Common myeloid progenitor, CD34-positive (primary cell): ENCODE measurements around the gene RCCD1.

ENCODE experiments used
- CTCF ChIA-PET: fragments of 350-600 bp; sonication (Branson Sonifier 250); formaldehyde crosslinking; loops from one replicate; lab custom pipeline; 2021; ENCODE audit warnings: antibody characterized with exemption; lab: Charles Lee
- POLR2A ChIA-PET: fragments of 350-600 bp; sonication (Branson Sonifier 250); formaldehyde crosslinking; loops from one replicate; lab custom pipeline; 2021; ENCODE audit warnings: antibody characterized with exemption; lab: Charles Lee
- DNase-seq, 3 donors: peaks; one replicate each; pipeline versions ENCODE4 v3.0.0 to v3.0.0-alpha.2; 2013
- H3K27ac ChIP-seq, 2 experiments: 1 replicate in 1 of 2; 2 replicates in 1 of 2; pipeline ENCODE4 v1.7.0; 2013; ENCODE audit warnings: inconsistent platforms in 2 of 2, low read length in 2 of 2, mild to moderate bottlenecking in 2 of 2, low read depth in 1 of 2, moderate library complexity in 1 of 2; ENCODE audit not compliant: severe bottlenecking in 2 of 2, insufficient read depth in 1 of 2, poor library complexity in 1 of 2
- H3K27me3 ChIP-seq, 5 experiments: replicated peaks in 2 of 5; 1 replicate in 3 of 5; 2 replicates in 2 of 5; pipeline versions ENCODE4 v1.6.1 to v1.7.0; 2013; ENCODE audit warnings: low read length in 4 of 5, mild to moderate bottlenecking in 2 of 5, moderate library complexity in 2 of 5, inconsistent platforms in 1 of 5; ENCODE audit not compliant: insufficient read depth in 5 of 5, control insufficient read depth in 4 of 5
- H3K36me3 ChIP-seq, 4 experiments: 1 replicate in 2 of 4; 2 replicates in 2 of 4; pipeline versions ENCODE4 v1.6.1 to v1.7.0; 2013; ENCODE audit warnings: low read length in 3 of 4, control low read depth in 1 of 4, mild to moderate bottlenecking in 1 of 4; ENCODE audit not compliant: control insufficient read depth in 4 of 4, insufficient read depth in 4 of 4
- H3K4me1 ChIP-seq, 4 experiments: 1 replicate in 3 of 4; 2 replicates in 1 of 4; pipeline versions ENCODE4 v1.6.1 to v1.7.1; 2013; ENCODE audit warnings: low read length in 3 of 4, mild to moderate bottlenecking in 3 of 4, control low read depth in 1 of 4, inconsistent platforms in 1 of 4, moderate library complexity in 1 of 4; ENCODE audit not compliant: control insufficient read depth in 4 of 4, insufficient read depth in 4 of 4; ENCODE audit errors: control extremely low read depth in 1 of 4
- H3K4me3 ChIP-seq, 7 experiments: 1 replicate in 4 of 7; 2 replicates in 3 of 7; pipeline versions ENCODE4 v1.5.1 to v1.7.0; 2013; ENCODE audit warnings: mild to moderate bottlenecking in 7 of 7, low read length in 6 of 7, moderate library complexity in 6 of 7, inconsistent platforms in 2 of 7, low read depth in 2 of 7, control low read depth in 1 of 7; ENCODE audit not compliant: insufficient read depth in 4 of 7, control insufficient read depth in 1 of 7; ENCODE audit errors: extremely low read depth in 1 of 7
- H3K9me3 ChIP-seq, 5 experiments: 1 replicate in 4 of 5; 2 replicates in 1 of 5; pipeline versions ENCODE4 v1.6.1 to v1.7.1; 2013; ENCODE audit warnings: low read length in 4 of 5, mild to moderate bottlenecking in 2 of 5, inconsistent platforms in 1 of 5, low read depth in 1 of 5, moderate library complexity in 1 of 5; ENCODE audit not compliant: control insufficient read depth in 4 of 5, insufficient read depth in 2 of 5; ENCODE audit errors: control extremely low read depth in 1 of 5
- WGBS: methylation state at CpG from one replicate; pipeline ENCODE4 v1.1.5; 2013; ENCODE audit not compliant: insufficient coverage; 5-methylcytosine and 5-hydroxymethylcytosine counted together

Gene RCCD1

DNA sequence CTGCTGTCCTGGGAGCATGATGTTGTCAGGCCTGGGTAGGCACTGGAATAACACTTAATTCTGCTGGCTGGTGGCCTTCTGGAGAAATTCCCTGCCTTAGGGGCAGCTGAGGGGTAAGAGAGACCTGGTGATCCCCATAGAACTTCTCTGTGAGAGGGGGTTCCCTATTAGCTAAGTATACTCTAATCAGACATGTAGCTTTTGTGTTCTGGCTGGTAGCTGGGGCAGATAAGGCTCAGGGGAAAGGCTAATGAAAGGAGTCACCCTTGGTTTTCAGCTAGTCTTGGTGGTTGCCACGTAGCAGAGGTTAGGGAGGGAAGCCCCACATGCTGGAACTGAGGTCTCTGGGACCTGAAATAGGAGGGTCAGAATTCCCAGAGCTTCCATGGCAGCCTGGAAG, 21.4 kb upstream of the RCCD1 start:
- H3K36me3 ChIP-seq = peaks cover 3 to 11% (median 10%) of the 10 kb centered on the region in 4 experiments
- peaks cover 20 to 72% (median 60%) of the 10 kb centered on the region in 4 experiments for H3K4me1 ChIP-seq
- peak; percentile 31 to 65 (median 53) for DNase-seq
- H3K27me3 ChIP-seq = no peaks in the 10 kb centered on the region
- no peaks in the 10 kb centered on the region for H3K9me3 ChIP-seq
- no peak overlapping the region for H3K4me3 ChIP-seq
- WGBS = 89% methylated on average over 1 of the region's 1 CpG
- ChIA-PET POLR2A (interaction anchor here (4.9 kb wide), 1 partner anchor 31 kb away, joined by 32 read pairs; the partner anchor contains the start of gene MAN2A2), CTCF (interaction anchor here (0.7 to 13.1 kb wide), 23 partner anchors 10 to 613 kb away, joined by 3 to 258 read pairs (median 5); partner anchors contain the start of genes MAN2A2 and RCCD1)
- H3K27ac ChIP-seq = peak overlapping the region in 1 of 2 experiments; percentile 89

DNA sequence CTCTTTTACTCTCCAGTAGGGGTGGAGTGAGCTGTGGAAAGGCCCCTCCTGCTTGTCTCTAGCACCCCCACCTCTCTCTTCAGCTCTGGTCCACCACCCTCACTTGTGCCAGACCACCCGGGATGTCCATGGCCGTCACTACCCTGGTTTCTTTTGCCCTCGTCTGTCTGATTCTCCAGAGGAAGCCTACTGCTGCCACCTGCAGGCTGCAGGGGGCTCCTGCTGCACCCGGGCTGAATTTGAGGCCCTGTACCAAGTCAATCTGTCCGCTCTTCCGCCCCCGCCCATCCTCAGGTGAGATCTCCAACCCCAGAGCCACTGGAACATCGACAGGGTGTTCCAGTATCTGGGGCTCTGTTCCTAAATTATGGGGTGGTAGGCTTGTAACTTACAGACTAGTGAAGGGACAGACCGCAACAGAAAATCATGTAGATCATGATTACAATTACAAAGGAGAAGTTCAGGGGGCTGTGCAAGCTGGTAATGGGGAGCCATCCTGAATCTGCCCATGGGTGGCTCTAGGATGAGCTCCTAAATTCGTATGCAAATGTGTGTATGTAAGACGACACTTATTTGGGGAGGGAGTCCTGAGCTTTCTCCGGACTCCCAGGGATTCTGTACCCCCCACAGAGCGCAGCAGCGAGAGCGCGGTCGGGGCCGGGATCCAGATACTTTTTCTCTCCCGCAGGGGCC, 20.3 kb upstream of the RCCD1 start:
- ChIA-PET CTCF (interaction anchor here (0.7 to 13.1 kb wide), 25 partner anchors 9 to 338 kb away, joined by 3 to 258 read pairs (median 4); partner anchors contain the start of genes MAN2A2 and RCCD1), POLR2A (interaction anchor here (1.1 to 1.8 kb wide), 2 partner anchors 30 to 32 kb away, joined by 3 to 4 read pairs; partner anchors contain the start of gene MAN2A2)
- Histone ChIP-seq H3K27ac (peak overlapping the region in 1 of 2 experiments; percentile 85), H3K9me3 (no peaks in the 10 kb centered on the region), H3K4me3 (peak overlapping the region; percentile 63 to 89 (median 78)), H3K27me3 (no peaks in the 10 kb centered on the region), H3K36me3 (peaks cover 7 to 16% (median 15%) of the 10 kb centered on the region in 4 experiments), H3K4me1 (peaks cover 12 to 62% (median 52%) of the 10 kb centered on the region in 4 experiments)
- DNase-seq = peak; percentile 85 to 89 (median 88)
- WGBS = 0% methylated on average over 15 of the region's 19 CpGs

DNA sequence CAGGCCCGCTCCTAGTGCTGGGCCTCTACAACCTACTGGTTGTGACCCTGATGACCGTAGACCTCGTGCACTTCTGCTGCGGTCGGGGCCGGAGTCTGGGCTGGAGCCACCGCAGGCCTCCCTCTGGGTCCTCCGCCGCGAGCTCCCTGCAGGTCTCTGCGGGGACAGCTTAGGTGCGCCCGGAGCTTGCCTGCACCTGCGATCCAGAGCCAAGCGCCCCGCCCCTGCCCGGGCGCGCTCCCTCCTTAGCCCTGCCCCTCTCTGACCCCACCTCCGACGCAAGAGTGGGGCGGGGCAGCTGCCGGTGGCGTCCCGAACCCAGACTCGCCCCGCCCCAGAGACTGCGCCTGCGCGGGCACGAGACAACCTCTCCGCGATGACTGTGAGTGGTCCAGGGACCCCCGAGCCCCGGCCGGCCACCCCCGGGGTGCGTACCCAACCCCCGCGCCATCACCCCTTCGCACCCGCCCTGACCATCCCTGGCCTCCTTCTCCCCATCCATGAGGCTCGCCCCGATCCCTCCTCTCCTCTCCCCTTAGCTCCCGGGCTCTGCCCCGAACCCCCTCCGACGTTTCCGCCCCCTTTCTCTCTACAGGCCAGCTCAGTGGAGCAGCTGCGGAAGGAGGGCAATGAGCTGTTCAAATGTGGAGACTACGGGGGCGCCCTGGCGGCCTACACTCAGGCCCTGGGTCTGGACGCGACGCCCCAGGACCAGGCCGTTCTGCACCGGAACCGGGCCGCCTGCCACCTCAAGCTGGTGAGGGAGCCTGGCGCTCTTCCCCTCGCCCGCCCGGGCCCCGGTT, 19.5 kb upstream of the RCCD1 start, which contains the start of gene UNC45A:
TSS of gene UNC45A (plus strand) at position 337 of the 803 bp plus-strand sequence. CDS start at position 377, 40 bp downstream.
- ChIA-PET POLR2A (interaction anchor here (1.1 to 1.8 kb wide), 2 partner anchors 31 to 32 kb away, joined by 3 to 4 read pairs; partner anchors contain the start of gene MAN2A2), CTCF (interaction anchor here (0.7 to 13.1 kb wide), 18 partner anchors 8 to 354 kb away, joined by 3 to 258 read pairs (median 5); partner anchors contain the start of genes MAN2A2 and RCCD1)
- H3K4me3 ChIP-seq = peak within 1 kb of the TSS; percentile 63 to 89 (median 78)

DNA sequence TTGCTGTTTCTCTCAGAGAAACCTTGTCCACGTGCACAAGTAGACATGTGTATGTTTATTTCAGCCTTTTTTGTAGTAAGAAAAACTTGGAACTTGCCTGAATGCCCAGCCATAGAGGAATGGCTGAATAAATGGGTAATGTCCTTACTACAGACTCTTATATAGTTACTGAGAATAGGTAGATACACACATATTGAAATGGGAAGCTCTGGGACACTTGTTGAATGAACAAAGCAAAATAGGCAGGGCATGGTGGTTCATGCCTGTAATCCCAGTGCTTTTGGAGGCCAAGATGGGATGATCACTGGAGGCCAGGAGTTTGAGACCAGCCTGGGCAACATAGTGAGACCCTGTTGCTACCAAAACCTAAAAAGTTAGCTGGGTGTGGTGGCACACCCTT, 17.9 kb upstream of the RCCD1 start:
- DNase-seq = no peak
- 100% methylated on average over 1 of the region's 1 CpG for WGBS
- H3K27me3 ChIP-seq = no peaks in the 10 kb centered on the region
- H3K9me3 ChIP-seq = no peaks in the 10 kb centered on the region
- peaks cover 4 to 39% (median 35%) of the 10 kb centered on the region in 4 experiments for H3K4me1 ChIP-seq
- peaks cover 19 to 36% (median 29%) of the 10 kb centered on the region in 4 experiments for H3K36me3 ChIP-seq
- ChIA-PET CTCF (interaction anchor here (1.0 to 13.1 kb wide), 4 partner anchors 11 to 72 kb away, joined by 3 to 258 read pairs (median 98); partner anchors contain the start of genes MAN2A2 and RCCD1), POLR2A (no interaction called here)
- no peak overlapping the region for H3K4me3 ChIP-seq
- H3K27ac ChIP-seq = no peak overlapping the region

More for the DNA sequence above, 19.5 kb upstream of the RCCD1 start, which contains the start of gene UNC45A:
- Histone ChIP-seq H3K9me3 (no peaks in the 10 kb centered on the region), H3K4me1 (peaks cover 7 to 55% (median 50%) of the 10 kb centered on the region in 4 experiments), H3K36me3 (peaks cover 14 to 24% (median 19%) of the 10 kb centered on the region in 4 experiments), H3K27me3 (no peaks in the 10 kb centered on the region), H3K27ac (peak within 1 kb of the TSS; percentile 30 to 85)
- under 1% methylated on average over 62 of the region's 65 CpGs for WGBS
- DNase-seq = peak; percentile 82 to 90 (median 89)

DNA sequence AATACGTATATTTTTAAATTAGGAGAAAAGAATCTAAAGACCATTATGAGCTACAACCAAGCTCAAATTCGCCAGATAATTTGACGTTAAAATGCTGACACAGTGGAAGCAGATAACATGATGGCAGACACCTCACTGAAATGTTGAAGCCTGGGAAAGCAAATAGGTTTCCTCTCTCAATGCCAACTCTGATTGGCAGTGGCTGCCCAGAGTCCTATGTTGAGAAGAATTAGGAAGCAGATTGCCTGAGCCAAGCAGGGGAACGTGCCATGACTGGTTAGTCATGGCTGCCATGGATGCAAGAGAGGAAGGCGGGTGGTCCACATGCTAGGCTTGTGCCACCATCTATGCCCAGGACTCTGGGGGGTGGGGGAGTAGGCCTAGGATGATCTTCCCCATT, 16.4 kb upstream of the RCCD1 start:
- ChIA-PET POLR2A (no interaction called here), CTCF (interaction anchor here (1.2 to 13.1 kb wide), 3 partner anchors 10 to 52 kb away, joined by 5 to 134 read pairs (median 62); partner anchors contain the start of gene RCCD1)
- no peak overlapping the region for H3K4me3 ChIP-seq
- DNase-seq = no peak
- 100% methylated on average over 4 of the region's 5 CpGs for WGBS
- peaks cover 4 to 29% (median 28%) of the 10 kb centered on the region in 4 experiments for H3K4me1 ChIP-seq
- no peaks in the 10 kb centered on the region for H3K27me3 ChIP-seq
- peaks cover 19 to 50% (median 40%) of the 10 kb centered on the region in 4 experiments for H3K36me3 ChIP-seq
- H3K9me3 ChIP-seq = no peaks in the 10 kb centered on the region
- no peak overlapping the region for H3K27ac ChIP-seq

DNA sequence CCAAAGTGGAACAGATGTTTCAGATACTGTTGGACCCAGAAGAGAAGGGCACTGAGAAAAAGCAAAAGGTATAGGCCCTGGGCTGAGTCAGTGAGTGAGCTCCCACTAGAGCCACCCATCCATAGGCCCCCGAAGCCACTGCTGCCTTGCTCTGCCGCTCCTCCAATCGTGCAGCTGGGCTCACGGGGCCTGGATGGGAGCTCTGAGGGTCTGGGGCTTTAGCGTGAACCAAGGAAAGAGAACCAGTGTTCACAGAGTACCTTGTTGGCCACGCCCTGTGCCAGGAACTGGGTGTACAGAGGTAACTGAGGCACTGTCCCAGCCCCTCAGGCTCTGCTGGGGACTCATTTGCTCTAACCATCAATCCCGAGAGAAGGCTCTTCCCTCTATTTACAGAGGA, 14.9 kb upstream of the RCCD1 start:
- DNase-seq = no peak
- Histone ChIP-seq H3K4me1 (peaks cover 0 to 21% (median 17%) of the 10 kb centered on the region in 4 experiments), H3K27me3 (no peaks in the 10 kb centered on the region), H3K27ac (no peak overlapping the region), H3K36me3 (peaks cover 19 to 65% (median 47%) of the 10 kb centered on the region in 4 experiments), H3K4me3 (no peak overlapping the region), H3K9me3 (no peaks in the 10 kb centered on the region)
- ChIA-PET POLR2A (interaction anchor here (1.3 kb wide), 1 partner anchor 9 kb away, joined by 3 read pairs; no protein-coding TSS in a partner anchor), CTCF (interaction anchor here (2.0 to 13.1 kb wide), 3 partner anchors 8 to 18 kb away, joined by 5 to 134 read pairs (median 62); partner anchors contain the start of gene RCCD1)
- 83% methylated on average over 6 of the region's 7 CpGs for WGBS
